GM20000 (cell line): ENCODE results near the gene CSHL1.
A peak's percentile ranks its signal among the peaks of the same experiment; 100 is the strongest.
"Not testable (repeated sequence)": the region's sequence is repeated elsewhere in the genome, so short reads cannot be mapped to it uniquely, and the experiment has no call there.

Experiments used
- DNase-seq: peaks from one replicate; pipeline ENCODE4 v3.0.0; 2012; ENCODE audit warnings: low spot score
- TF ChIP-seq, protein P1 (sequence below): IDR thresholded peaks from 2 replicates; pipeline ENCODE4 v1.5.1; 2012; ENCODE audit warnings: mild to moderate bottlenecking, control low read depth; ENCODE audit errors: extremely low read depth, missing control alignments

CSHL1 gene

DNA sequence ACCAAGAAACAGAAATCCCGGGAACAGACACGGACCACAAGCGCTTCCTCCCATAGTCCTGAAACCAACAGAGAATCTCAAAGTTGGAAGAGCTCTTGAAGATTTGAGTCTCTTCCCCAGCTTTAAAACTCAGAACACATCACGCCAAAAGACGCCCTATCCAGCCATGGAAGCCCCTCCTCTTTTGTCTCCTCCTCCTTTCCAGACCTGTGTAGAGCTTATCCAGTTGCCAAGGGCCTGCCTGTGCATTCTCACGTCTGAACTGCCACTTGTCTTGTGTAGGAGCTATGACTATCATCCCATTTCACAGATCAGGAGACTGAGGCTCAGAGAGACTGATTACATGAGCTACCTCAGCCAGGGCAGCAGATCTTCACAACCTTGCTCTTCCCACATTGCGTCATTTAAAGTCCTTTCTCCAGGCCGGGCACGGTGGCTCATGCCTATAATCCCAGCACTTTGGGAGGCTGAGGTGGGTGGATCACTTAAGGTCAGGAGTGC is 28.4 kb downstream of the CSHL1 start:
- not testable (repeated sequence) for DNase-seq

DNA sequence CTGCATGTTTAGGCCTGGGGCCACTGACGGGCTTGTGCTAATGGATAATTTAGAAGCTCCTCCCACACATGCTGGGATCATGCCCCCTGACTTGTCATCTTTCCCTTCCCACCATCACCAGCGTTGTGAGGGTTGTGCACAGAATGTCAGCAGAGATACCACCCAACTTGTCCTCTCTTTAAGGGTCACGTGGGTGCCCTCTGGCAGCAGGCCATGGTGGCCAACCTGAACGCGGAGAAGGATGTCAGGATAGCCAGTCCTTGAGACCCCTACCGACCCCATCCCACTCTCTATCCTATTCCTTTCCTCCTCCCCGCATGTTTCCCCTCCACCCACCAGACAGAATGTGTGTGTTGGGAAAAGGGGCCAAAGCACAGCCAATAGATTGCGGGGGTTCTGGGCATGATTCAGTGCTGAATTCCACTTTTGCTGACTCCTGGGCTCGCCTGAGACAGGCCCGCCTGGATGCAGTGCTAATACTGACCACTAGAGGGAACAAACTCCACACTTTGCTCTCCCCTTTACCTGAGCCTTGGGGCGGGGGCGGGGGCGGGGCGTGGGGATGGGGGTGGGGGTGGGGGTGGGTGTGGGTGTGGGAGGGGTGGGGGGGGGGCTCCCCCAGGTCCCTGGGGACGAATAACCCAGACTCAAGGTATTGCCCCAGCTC is 29.0 kb downstream of the CSHL1 start, which contains the start of gene GH2:
Gene GH2, minus strand, starts transcription at position 10 of the 667 bp plus-strand sequence. CDS start 143 bp downstream, outside the sequence.
- TF ChIP-seq, protein P1, sequence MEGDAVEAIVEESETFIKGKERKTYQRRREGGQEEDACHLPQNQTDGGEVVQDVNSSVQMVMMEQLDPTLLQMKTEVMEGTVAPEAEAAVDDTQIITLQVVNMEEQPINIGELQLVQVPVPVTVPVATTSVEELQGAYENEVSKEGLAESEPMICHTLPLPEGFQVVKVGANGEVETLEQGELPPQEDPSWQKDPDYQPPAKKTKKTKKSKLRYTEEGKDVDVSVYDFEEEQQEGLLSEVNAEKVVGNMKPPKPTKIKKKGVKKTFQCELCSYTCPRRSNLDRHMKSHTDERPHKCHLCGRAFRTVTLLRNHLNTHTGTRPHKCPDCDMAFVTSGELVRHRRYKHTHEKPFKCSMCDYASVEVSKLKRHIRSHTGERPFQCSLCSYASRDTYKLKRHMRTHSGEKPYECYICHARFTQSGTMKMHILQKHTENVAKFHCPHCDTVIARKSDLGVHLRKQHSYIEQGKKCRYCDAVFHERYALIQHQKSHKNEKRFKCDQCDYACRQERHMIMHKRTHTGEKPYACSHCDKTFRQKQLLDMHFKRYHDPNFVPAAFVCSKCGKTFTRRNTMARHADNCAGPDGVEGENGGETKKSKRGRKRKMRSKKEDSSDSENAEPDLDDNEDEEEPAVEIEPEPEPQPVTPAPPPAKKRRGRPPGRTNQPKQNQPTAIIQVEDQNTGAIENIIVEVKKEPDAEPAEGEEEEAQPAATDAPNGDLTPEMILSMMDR, result peak; percentile 40

DNA sequence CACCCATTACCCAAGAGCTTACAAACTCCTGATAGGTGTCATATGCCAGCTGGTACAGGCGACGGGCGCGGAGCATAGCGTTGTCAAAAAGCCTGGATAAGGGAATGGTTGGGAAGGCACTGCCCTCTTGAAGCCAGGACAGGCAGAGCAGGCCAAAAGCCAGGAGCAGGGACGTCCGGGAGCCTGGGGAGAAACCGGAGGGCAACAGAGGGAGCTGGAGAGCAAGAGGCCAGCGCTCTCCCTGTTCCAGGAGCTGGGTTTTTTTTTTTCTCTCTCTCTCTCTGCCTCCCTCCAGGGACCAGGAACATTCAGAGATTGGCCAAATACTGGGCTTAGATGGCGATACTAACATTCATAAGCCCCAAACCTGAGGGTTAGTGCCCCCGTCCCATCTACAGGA is 29.7 kb downstream of the CSHL1 start:
- not testable (repeated sequence) for DNase-seq

More for the DNA sequence above, 29.0 kb downstream of the CSHL1 start, which contains the start of gene GH2:
- peak; percentile 78 for DNase-seq

DNA sequence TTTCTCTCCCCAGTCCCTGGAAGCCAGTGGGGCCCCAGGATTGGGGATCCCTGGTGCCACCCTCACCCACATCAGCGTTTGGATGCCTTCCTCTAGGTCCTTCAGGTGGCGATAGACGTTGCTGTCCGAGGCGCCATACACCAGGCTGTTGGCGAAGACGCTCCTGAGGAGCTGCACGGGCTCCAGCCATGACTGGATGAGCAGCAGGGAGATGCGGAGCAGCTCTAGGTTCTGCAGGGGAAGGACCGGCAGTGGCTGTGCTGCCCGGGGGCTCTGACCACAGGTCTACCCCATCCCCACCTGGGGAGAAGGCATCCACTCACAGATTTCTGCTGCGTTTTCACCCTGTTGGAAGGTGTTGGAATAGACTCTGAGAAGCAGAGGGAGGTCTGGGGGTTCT is 30.4 kb downstream of the CSHL1 start:
- DNase-seq, result no peak
- TF ChIP-seq, protein P1, result no peak

DNA sequence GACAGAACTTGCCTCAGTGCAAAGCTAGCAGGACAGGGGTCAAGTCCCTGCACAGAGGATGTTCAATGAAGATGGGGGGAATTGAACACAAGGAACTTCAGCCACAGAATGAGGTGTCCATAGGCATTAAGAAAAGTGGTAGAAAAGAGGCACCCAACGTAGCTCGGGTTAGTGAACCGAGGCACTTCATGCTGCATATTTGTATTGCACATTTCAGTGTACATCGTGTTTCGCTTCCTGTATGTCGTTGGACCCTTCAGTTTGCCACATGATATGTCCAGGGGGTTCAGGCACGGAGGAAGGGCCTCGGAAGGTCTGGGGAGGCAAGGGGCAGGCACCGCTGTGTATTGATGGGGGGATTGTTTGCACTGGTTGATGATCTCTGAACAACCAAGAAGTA is 32.6 kb downstream of the CSHL1 start:
- not testable (repeated sequence) for DNase-seq

DNA sequence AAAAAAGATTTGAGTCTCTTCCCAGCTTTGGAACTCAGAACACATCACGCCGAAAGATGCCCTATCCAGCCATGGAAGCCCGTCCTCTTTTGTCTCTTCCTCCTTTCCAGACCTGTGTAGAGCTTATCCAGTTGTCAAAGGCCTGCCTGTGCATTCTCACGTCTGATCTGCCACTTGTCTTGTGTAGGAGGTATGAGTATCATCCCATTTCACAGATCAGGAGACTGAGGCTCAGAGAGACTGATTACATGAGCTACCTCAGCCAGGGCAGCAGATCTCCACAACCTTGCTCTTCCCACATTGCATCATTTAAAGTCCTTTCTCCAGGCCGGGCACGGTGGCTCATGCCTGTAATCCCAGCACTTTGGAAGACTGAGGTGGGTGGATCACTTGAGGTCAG is 36.4 kb downstream of the CSHL1 start:
- DNase-seq, result not testable (repeated sequence)

DNA sequence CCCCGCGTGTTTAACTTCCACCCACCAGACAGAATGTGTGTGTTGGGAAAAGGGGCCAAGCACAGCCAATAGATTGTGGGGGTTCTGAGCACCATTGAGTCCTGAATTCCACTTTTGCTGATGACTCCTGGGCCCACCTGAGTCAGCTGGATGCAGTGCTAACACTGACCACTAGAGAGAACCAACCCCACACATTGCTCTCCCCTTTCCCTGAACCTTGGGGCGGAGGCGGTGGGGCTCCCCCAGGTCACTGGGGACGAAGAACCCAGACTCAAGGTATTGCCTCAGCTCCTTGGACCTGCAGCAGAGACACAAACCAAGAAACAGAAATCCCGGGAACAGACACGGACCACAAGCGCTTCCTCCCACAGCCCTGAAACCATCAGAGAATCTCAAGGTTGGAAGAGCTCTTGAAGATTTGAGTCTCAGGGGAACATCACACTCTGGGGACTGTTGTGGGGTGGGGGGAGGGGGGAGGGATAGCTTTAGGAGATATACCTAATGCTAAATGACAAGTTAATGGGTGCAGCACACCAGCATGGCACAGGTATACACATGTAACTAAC is 36.9 kb downstream of the CSHL1 start:
- DNase-seq, result not testable (repeated sequence)

DNA sequence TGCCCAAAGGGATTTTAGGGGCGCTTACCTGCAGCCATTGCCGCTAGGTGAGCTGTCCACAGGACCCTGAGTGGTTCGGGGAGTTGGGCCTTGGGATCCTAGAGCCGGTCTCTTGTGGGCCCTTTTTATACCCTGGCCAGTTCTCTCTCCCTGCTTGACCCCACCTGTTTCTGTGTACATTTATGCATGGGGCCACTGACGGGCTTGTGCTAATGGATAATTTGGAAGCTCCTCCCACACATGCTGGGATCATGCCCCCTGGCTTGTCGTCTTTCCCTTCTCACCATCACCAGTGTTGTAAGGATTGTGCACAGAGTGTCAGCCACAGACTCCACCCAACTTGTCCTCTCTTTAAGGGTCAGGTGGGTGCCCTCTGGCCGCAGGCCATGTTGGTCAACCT is 37.5 kb downstream of the CSHL1 start, which contains the start of gene CSH2:
Gene CSH2, minus strand, starts transcription at position 101 of the 400 bp plus-strand sequence. Its CDS starts 63 bp downstream, at position 38.
- DNase-seq, result not testable (repeated sequence)

DNA sequence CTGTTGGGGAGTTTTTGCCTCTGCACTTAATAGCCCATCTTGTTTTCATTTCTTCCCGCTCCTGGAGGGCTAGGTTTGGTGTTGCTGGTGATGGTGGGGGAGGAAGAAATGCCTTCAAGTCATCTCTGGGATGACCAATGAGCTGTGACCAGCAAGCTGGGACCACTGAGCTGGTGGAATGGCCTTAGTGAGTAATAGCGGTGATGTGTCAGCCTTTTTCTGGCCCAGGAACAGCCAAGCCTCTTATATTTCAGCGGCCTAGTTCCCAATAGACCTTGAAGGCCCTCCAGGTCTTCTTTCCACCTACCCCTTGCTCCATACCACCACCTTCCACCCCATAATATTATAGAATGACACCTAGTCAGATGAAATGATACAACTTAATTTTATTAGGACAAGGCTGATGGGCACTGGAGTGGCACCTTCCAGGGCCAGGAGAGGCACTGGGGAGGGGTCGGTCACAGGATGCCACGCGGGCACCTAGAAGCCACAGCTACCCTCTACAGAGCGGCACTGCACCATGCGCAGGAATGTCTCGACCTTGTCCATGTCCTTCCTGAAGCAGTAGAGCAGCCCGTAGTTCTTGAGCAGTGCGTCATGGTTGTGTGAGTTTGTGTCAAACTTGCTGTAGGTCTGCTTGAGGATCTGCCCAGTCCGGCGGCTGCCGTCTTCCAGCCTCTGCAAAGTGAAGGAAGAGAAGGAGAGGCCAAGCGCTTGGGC is 39.3 kb downstream of the CSHL1 start:
- DNase-seq, result not testable (repeated sequence)

DNA sequence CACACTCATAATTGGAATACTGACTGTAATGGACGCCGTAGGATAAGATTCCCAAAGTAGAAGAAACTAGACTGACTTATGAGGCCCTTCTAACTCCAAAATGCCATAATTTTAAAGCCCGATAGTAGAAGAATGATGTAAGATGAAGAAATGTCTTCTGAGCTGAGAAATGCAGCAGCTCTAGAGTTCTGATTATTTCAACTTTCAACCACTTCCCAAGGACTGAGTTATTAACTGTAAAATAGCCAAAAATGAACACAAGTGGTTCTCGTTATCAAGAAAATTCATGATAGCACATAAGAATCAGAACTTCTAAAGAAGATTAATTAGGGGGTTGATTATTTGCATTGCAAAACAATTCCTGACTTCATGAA is 40.8 kb downstream of the CSHL1 start:
- DNase-seq, result not testable (repeated sequence)

DNA sequence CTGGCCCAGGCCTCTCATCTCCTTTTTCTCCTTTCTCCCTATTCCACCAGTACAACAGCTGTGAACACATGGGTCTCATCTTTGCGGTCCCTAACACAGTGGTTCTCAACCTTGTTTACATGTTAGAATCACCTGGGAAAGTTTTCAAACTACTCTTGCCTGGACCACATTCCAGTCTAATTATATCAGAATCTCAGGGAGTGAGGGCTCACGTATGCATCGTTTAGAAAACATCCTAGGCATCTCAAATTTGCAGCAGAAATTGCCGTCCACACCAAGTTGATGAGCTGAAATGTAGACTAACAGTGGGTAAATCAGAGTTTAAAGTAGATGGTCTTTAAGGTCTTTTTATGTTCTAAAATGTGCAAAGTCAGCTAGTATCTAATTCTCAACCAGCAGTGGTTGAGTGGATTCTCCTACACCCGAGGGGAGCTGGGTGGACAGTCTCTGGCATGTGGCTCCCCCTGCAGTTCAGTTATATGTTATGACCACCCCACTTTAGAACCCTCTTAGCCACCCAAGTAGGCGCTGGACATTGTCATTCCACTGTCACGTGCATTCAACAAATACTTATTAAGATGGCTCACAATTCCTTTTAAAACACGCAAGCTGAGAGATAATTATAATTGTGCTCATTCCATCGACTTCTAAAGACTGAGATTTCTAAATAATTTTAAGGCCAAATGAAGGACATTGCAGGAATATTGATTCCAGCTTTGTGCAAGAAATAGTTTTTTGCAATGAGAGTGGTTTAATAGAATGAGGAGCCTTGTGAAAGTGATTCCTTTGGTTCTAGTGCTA is 41.4 kb downstream of the CSHL1 start:
- DNase-seq, result not testable (repeated sequence)

DNA sequence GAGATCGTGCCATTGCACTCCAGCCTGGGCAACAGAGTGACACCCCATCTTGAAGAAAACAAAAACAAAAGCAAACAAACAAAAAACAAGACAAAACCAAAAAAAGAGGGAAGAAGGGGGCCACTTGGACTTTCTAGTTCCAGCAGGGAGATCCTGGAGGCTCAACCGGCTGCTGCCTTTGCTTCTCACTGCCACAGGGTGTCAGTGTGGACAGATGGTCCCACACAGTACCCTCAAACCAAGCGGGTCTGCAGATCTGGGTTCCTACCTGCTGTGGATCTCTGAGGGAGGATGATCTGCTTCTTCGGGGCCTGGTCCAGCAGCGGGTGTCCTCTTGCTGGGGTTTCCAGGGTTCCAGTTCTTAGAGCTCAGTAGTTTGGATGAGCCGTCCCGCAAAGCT is 44.4 kb downstream of the CSHL1 start:
- DNase-seq, result not testable (repeated sequence)
